ENCODE results near the gene ASIC2. TPM values are rescaled to one million over a fixed set of nuclear protein-coding genes. Genes with fewer than 3 reads are reported as not detected.

Gene ASIC2
- total and polyA plus RNA-seq, 7 donors: 0.01 TPM; not detected in 6

- TF ChIP-seq CTCF (IDR thresholded peaks at IDR 0.05): no peak
- DNase-seq (no peak), ATAC-seq (no peak)
- H3K36me3 ChIP-seq (ENCODE audit: insufficient read depth in 1 of 2, low read depth in 1 of 2): no peaks in the 10 kb centered on the region
- no peak overlapping the region for H3K4me3 ChIP-seq
- intact Hi-C loops (cut with DNase I): no loop called here
- no peaks in the 10 kb centered on the region for H3K4me1 ChIP-seq
- peaks cover 8 to 33% (median 10%) of the 10 kb centered on the region in 3 donors for H3K27me3 ChIP-seq (ENCODE audit: insufficient read depth in 3 of 3, low read length in 2 of 3)
- 40 to 50% (median 47%) methylated on average over 3 of the region's 3 CpGs for WGBS, 3 donors
- no peak overlapping the region for H3K27ac ChIP-seq
- no peaks in the 10 kb centered on the region for H3K9me3 ChIP-seq
Observed at GRCh38 chr17:33287096-33287725, 5.9 kb downstream of the ASIC2 start.

DNA sequence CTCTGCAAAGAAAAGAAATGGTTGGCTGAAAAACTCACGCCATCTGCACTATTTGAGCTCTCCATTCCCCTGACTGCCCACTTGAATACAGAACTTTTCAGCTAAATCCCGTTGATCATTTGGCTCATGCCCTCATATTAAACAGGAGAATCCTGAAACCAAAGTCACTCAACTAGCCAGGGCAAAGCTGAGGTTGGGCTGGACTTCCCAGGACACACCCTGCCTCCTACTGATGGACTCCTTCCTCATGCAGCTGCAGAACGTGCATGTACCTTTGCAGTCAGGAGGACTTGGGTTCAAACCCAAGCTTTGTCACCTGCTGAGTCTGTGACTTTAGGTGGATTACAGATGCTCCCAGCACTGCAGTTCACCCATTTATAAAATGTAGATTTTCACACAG, 7.7 kb downstream of the ASIC2 start:
- no peaks in the 10 kb centered on the region for H3K36me3 ChIP-seq (ENCODE audit: insufficient read depth in 1 of 2, low read depth in 1 of 2)
- WGBS, 3 donors: 76 to 83% (median 80%) methylated on average over 3 of the region's 3 CpGs
- H3K27ac ChIP-seq: no peak overlapping the region
- no peaks in the 10 kb centered on the region for H3K4me1 ChIP-seq
- peaks cover 0 to 15% (median 10%) of the 10 kb centered on the region in 3 donors for H3K27me3 ChIP-seq (ENCODE audit: insufficient read depth in 3 of 3, low read length in 2 of 3)
- no peaks in the 10 kb centered on the region for H3K9me3 ChIP-seq
- DNase-seq: no peak
- TF ChIP-seq CTCF (IDR thresholded peaks at IDR 0.05): no peak
- intact Hi-C loops (cut with DNase I): no loop called here
- no peak for ATAC-seq
- H3K4me3 ChIP-seq: no peak overlapping the region

GRCh38 chr17:33284022-33284421, 9.1 kb downstream of the ASIC2 start:
- TF ChIP-seq CTCF (IDR thresholded peaks at IDR 0.05): no peak
- H3K27ac ChIP-seq: no peak overlapping the region
- H3K27me3 ChIP-seq (ENCODE audit: insufficient read depth in 3 of 3, low read length in 2 of 3): peaks cover 0 to 15% (median 8%) of the 10 kb centered on the region in 3 donors
- H3K4me3 ChIP-seq: no peak overlapping the region
- no peaks in the 10 kb centered on the region for H3K36me3 ChIP-seq (ENCODE audit: insufficient read depth in 1 of 2, low read depth in 1 of 2)
- peak in 1 of 2 donors; percentile 17 for DNase-seq
- no peaks in the 10 kb centered on the region for H3K4me1 ChIP-seq
- ATAC-seq: no peak
- H3K9me3 ChIP-seq: no peaks in the 10 kb centered on the region
- intact Hi-C loops (cut with DNase I): no loop called here
- WGBS, 3 donors: 11 to 15% (median 12%) methylated on average over 4 of the region's 4 CpGs

DNA sequence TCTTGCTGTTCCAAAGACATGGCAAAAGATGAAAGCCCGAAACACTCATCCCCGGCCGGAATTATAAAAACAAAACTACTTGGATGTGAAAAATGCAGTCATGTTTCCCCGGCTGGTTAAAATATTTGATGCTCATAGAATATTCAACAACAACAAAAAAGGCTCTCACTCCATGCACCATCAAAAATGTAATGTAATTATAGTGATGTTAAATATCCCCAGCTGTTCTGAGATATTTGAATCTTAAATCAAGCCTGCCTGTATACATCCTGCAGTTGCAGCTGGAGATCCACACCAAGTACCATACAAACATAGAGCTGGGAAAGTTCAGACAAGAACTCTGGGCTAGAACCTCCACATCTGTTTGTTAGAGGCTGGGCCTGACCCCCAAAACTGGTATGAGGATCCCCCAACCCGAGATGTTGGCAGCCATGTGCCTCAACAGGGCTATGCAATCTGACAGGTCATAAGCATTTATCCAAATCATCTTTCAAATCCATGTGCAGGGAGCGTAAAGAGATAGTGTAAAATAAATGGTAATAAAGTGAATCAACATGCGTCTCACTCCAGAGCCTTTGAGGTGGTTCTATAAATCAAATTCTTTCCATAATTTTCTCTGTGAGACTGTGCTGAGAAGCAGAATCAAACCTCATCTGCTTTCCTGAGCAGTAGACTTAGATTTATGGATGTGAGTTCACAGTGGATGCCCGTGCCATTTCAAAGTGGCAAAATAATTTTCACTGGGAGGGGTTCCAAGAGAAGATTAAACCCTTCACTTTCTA, 12.7 kb downstream of the ASIC2 start:
- Histone ChIP-seq H3K36me3 (ENCODE audit: insufficient read depth in 1 of 2, low read depth in 1 of 2) (no peaks in the 10 kb centered on the region), H3K4me3 (no peak overlapping the region), H3K27me3 (ENCODE audit: insufficient read depth in 3 of 3, low read length in 2 of 3) (peaks cover 0 to 19% (median under 1%) of the 10 kb centered on the region in 3 donors), H3K4me1 (no peaks in the 10 kb centered on the region), H3K27ac (no peak overlapping the region), H3K9me3 (no peaks in the 10 kb centered on the region)
- intact Hi-C loops (cut with DNase I): no loop called here
- no peak for TF ChIP-seq CTCF (IDR thresholded peaks at IDR 0.05)
- 57 to 66% (median 63%) methylated on average over 8 of the region's 8 CpGs for WGBS, 3 donors
- ATAC-seq: no peak
- DNase-seq: no peak
